Fibroblast of villous mesenchyme (primary cell): Measurements from ENCODE around the gene AMFR. TPM values are rescaled to one million over a fixed set of nuclear protein-coding genes. Genes with fewer than 3 reads are reported as not detected.

Source experiments
- DNase-seq: peaks from one replicate; pipeline ENCODE4 v3.0.0-alpha.2; 2010; ENCODE audit warnings: low read depth
- H3K4me3 ChIP-seq: 2 replicates; pipeline ENCODE4 v1.5.1; 2011; ENCODE audit warnings: low read depth, mild to moderate bottlenecking, low read length
- CTCF ChIP-seq: IDR thresholded peaks from 2 replicates; pipeline ENCODE4 v1.5.1; 2012; ENCODE audit warnings: low read depth, mild to moderate bottlenecking, low read length; ENCODE audit not compliant: insufficient read depth
- total RNA-seq: library from RNA; depleted of rRNA; stranded (reverse); fragments of >200 nt; gene quantifications from 2 replicates; pipeline ENCODE4 v1.2.3, GENCODE V29; 2012

AMFR gene
- total RNA-seq, 1 donor, result 302 TPM

- DNase-seq, result no peak
- no peak overlapping the region for H3K4me3 ChIP-seq
- no peak for TF ChIP-seq CTCF
These were observed 14.2 kb downstream of the AMFR start for GRCh38 chr16:56411123-56411522.

GRCh38 chr16:56409195-56409594 is 16.1 kb downstream of the AMFR start:
- no peak for TF ChIP-seq CTCF
- no peak overlapping the region for H3K4me3 ChIP-seq
- DNase-seq, result peak; percentile 21

- DNase-seq, result no peak
- H3K4me3 ChIP-seq, result no peak overlapping the region
- no peak for TF ChIP-seq CTCF
These were observed 16.8 kb downstream of the AMFR start for GRCh38 chr16:56408379-56409098.

- no peak for DNase-seq
- no peak for TF ChIP-seq CTCF
- no peak overlapping the region for H3K4me3 ChIP-seq
These were observed 19.2 kb downstream of the AMFR start for GRCh38 chr16:56405977-56406672.

GRCh38 chr16:56401482-56401881 is 23.9 kb downstream of the AMFR start:
- TF ChIP-seq CTCF, result peak; percentile 39
- DNase-seq, result no peak
- H3K4me3 ChIP-seq, result no peak overlapping the region

GRCh38 chr16:56400458-56400857 is 24.9 kb downstream of the AMFR start:
- TF ChIP-seq CTCF, result no peak
- H3K4me3 ChIP-seq, result no peak overlapping the region
- DNase-seq, result no peak
